GM12878 (cell line): ENCODE measurements around the gene SLC25A44. TPM values are rescaled to one million over a fixed set of nuclear protein-coding genes. Genes with fewer than 3 reads are reported as not detected.

ENCODE experiments used
- BACH1 ChIP-seq: fragments of 450-650 bp; IDR thresholded peaks from 2 replicates; pipeline ENCODE4 v1.6.1; 2017; ENCODE audit warnings: mild to moderate bottlenecking, borderline replicate concordance
- CEBPB ChIP-seq, 2 experiments: fragments of 150-350 bp in 1 of 2; IDR thresholded peaks; 2 replicates each; pipeline ENCODE4 v1.6.1; 2012 to 2014; ENCODE audit warnings: low read depth in 2 of 2, low read length in 2 of 2, borderline replicate concordance in 1 of 2, inconsistent platforms in 1 of 2
- CREM ChIP-seq: IDR thresholded peaks from 2 replicates; pipeline ENCODE4 v1.6.1; 2014; ENCODE audit warnings: antibody characterized with exemption, low read depth
- CTCF ChIP-seq, 3 experiments: IDR thresholded peaks in 2 of 3; conservative IDR thresholded peaks in 1 of 3; 2 replicates each; pipeline ENCODE4 v1.5.1; 2011; ENCODE audit warnings: low read depth in 3 of 3, low read length in 3 of 3, mild to moderate bottlenecking in 3 of 3, control low read depth in 2 of 3, moderate library complexity in 2 of 3, inconsistent platforms in 1 of 3, mixed read lengths in 1 of 3; ENCODE audit not compliant: control insufficient read depth in 2 of 3, insufficient read depth in 1 of 3; ENCODE audit errors: extremely low read depth in 1 of 3
- CUX1 ChIP-seq: IDR thresholded peaks from 2 replicates; pipeline ENCODE4 v1.6.1; 2012; ENCODE audit warnings: improper control_type of control experiment, low read depth, low read length; ENCODE audit not compliant: insufficient replicate concordance
- ELK1 ChIP-seq: IDR thresholded peaks from 2 replicates; pipeline ENCODE4 v1.6.1; 2012; ENCODE audit warnings: low read depth, low read length, improper control_type of control experiment
- FOS ChIP-seq: IDR thresholded peaks from 3 replicates; pipeline ENCODE4 v1.6.1; 2011; ENCODE audit warnings: borderline replicate concordance; ENCODE audit not compliant: insufficient read length; ENCODE audit errors: extremely low read depth
- FOXM1 ChIP-seq: IDR thresholded peaks from 2 replicates; pipeline ENCODE4 v1.6.1; 2012; ENCODE audit warnings: low read depth, mild to moderate bottlenecking, inconsistent platforms, low read length, moderate library complexity
- PAX5 ChIP-seq: IDR thresholded peaks from 2 replicates; pipeline ENCODE4 v1.6.1; 2011; ENCODE audit warnings: low read depth, low read length, borderline replicate concordance
- RAD21 ChIP-seq: IDR thresholded peaks from 2 replicates; pipeline ENCODE4 v1.6.1; 2011; ENCODE audit warnings: mild to moderate bottlenecking, low read depth, low read length, moderate library complexity; ENCODE audit not compliant: insufficient read depth
- RAD51 ChIP-seq: fragments of 450-650 bp; IDR thresholded peaks from 2 replicates; pipeline ENCODE4 v1.6.1; 2016; ENCODE audit warnings: moderate library complexity, mild to moderate bottlenecking, inconsistent platforms
- SMAD5 ChIP-seq: IDR thresholded peaks from 2 replicates; pipeline ENCODE4 v1.6.1; 2016; ENCODE audit warnings: antibody characterized with exemption, low read depth
- SP1 ChIP-seq: IDR thresholded peaks from one replicate; pipeline ENCODE4 v1.6.1; 2011; ENCODE audit warnings: low read depth, low read length
- ZBTB33 ChIP-seq: fragments of 450-650 bp; IDR thresholded peaks from 2 replicates; pipeline ENCODE4 v1.6.1; 2017; ENCODE audit warnings: mild to moderate bottlenecking
- ZBTB4 ChIP-seq: fragments of 450-650 bp; formaldehyde crosslinking; IDR thresholded peaks from 2 replicates; pipeline ENCODE4 v1.4.0; 2022; ENCODE audit warnings: mild to moderate bottlenecking, moderate library complexity
- polyA plus RNA-seq, 11 experiments: library from polyadenylated mRNA; depleted of rRNA in 4 of 11; unstranded in 6 of 11; stranded (reverse) in 5 of 11; fragments of >200 nt; fragmentation: Nextera tagmentation in 4 of 11; fragmentation: Illumina TruSeq in 1 of 11; extraction: Ambion mirVana in 4 of 11; extraction: Trizol in 1 of 11; gene quantifications; 1 replicate in 1 of 11; 2 replicates in 10 of 11; pipeline versions ENCODE4 v1.2.1 to v1.2.3, GENCODE V29; 2011 to 2016; ENCODE audit warnings: inconsistent platforms in 2 of 11, missing spikeins in 2 of 11, low read depth in 1 of 11
- total RNA-seq, 4 experiments: library from RNA; depleted of rRNA in 3 of 4; stranded (reverse); fragments of >200 nt in 3 of 4; fragmentation: Illumina TruSeq in 1 of 4; extraction: Trizol in 1 of 4; gene quantifications; 2 replicates each; pipeline versions ENCODE4 v1.2.1 to v1.2.3, GENCODE V29; 2013 to 2021

Gene SLC25A44
- total and polyA plus RNA-seq, 10 of the 15 experiments (the other 5 are each of a cell fraction or from before 2014, with no cell fraction given), result 7.1 to 43.3 (median 30.4) TPM

- TF ChIP-seq CTCF (IDR thresholded peaks at IDR 0.05 in 2 of 3, conservative IDR thresholded peaks at IDR 0.05 in 1 of 3; ENCODE audit: control insufficient read depth in 2 of 3, extremely low read depth in 1 of 3, insufficient read depth in 1 of 3, low read depth in 3 of 3, low read length in 3 of 3) (no peak), RAD51 (no peak), CUX1 (no peak), ZBTB33 (no peak), CEBPB (IDR thresholded peaks at IDR 0.05; ENCODE audit: borderline replicate concordance in 1 of 2, low read depth in 2 of 2, low read length in 2 of 2) (no peak), RAD21 (no peak), BACH1 (no peak), FOXM1 (no peak), ELK1 (no peak), PAX5 (no peak), FOS (no peak), CREM (no peak), SMAD5 (no peak), SP1 (no peak), ZBTB4 (no peak)
These were observed 51.7 kb downstream of the SLC25A44 start (continued) for GRCh38 chr1:156245451-156246232.
